ENCODE data around the gene LILRB2. TPM values are rescaled to one million over a fixed set of nuclear protein-coding genes. Genes with fewer than 3 reads are reported as not detected.

LILRB2 gene
- total RNA-seq, 1 experiment from 2014 or later = not detected

GRCh38 chr19:54315956-54316355 lies 35.0 kb upstream of the LILRB2 start:
- ChIA-PET POLR2A (ENCODE audit: unreplicated experiment) (no interaction called here), CTCF (no interaction called here)
- no peaks in the 10 kb centered on the region for H3K36me3 ChIP-seq (ENCODE audit: low read depth)
- H3F3A ChIP-seq (ENCODE audit: insufficient read depth, low read depth) = no peaks in the 10 kb centered on the region
- TF ChIP-seq CTCF (conservative IDR thresholded peaks at IDR 0.05) = no peak
- no peak for TF ChIP-seq EZH2 (IDR thresholded peaks at IDR 0.05; ENCODE audit: low read depth)
- H3K4me2 ChIP-seq = no peak overlapping the region
- no peak overlapping the region for H2AFZ ChIP-seq
- no TSS peak for BruUV-seq (replicated peaks)
- no peaks in the 10 kb centered on the region for H3K4me1 ChIP-seq (replicated peaks; ENCODE audit: insufficient read depth)
- peaks cover 97% of the 10 kb centered on the region for H3K27me3 ChIP-seq (ENCODE audit: insufficient read depth, low read depth)
- H4K20me1 ChIP-seq (ENCODE audit: insufficient read depth) = no peaks in the 10 kb centered on the region
- no peaks in the 10 kb centered on the region for H3K79me2 ChIP-seq (ENCODE audit: low read depth)
- intact Hi-C loops (cut with micrococcal nuclease; ENCODE audit: unreplicated experiment) = no loop called here
- no peaks in the 10 kb centered on the region for H3K9me2 ChIP-seq (ENCODE audit: insufficient read depth)
- H3K4me3 ChIP-seq = no peak overlapping the region
- DNase-seq = no peak
- H3K9me3 ChIP-seq (ENCODE audit: insufficient read depth, low read depth) = no peaks in the 10 kb centered on the region
- H3K27ac ChIP-seq = no peak overlapping the region

GRCh38 chr19:54312436-54313377 lies 31.8 kb upstream of the LILRB2 start, which contains the start of gene LILRA5:
Gene LILRA5, minus strand, starts transcription at chr19:54313166. Its CDS starts 147 bp downstream, at chr19:54313019.
- TF ChIP-seq EZH2 (IDR thresholded peaks at IDR 0.05; ENCODE audit: low read depth) (no peak), CTCF (conservative IDR thresholded peaks at IDR 0.05) (no peak)
- H3F3A ChIP-seq (ENCODE audit: insufficient read depth, low read depth) = no peaks in the 10 kb centered on the region
- no TSS peak for BruUV-seq (replicated peaks)
- no peak for DNase-seq
- H2AFZ ChIP-seq = no peak within 1 kb of the TSS
- H3K4me1 ChIP-seq (replicated peaks; ENCODE audit: insufficient read depth) = no peaks in the 10 kb centered on the region
- ChIA-PET POLR2A (ENCODE audit: unreplicated experiment) (no interaction called here), CTCF (no interaction called here)
- no peaks in the 10 kb centered on the region for H3K36me3 ChIP-seq (ENCODE audit: low read depth)
- H3K27me3 ChIP-seq (ENCODE audit: insufficient read depth, low read depth) = peaks cover 88% of the 10 kb centered on the region
- H3K9me2 ChIP-seq (ENCODE audit: insufficient read depth) = no peaks in the 10 kb centered on the region
- H3K27ac ChIP-seq = no peak within 1 kb of the TSS
- H3K79me2 ChIP-seq (ENCODE audit: low read depth) = no peaks in the 10 kb centered on the region
- H3K9me3 ChIP-seq (ENCODE audit: insufficient read depth, low read depth) = no peaks in the 10 kb centered on the region
- H4K20me1 ChIP-seq (ENCODE audit: insufficient read depth) = no peaks in the 10 kb centered on the region
- H3K4me2 ChIP-seq = no peak within 1 kb of the TSS
- no peak within 1 kb of the TSS for H3K4me3 ChIP-seq
- intact Hi-C loops (cut with micrococcal nuclease; ENCODE audit: unreplicated experiment) = no loop called here

- intact Hi-C loops (cut with micrococcal nuclease; ENCODE audit: unreplicated experiment) = no loop called here
- peaks cover 88% of the 10 kb centered on the region for H3K27me3 ChIP-seq (ENCODE audit: insufficient read depth, low read depth)
- H4K20me1 ChIP-seq (ENCODE audit: insufficient read depth) = no peaks in the 10 kb centered on the region
- H3K4me2 ChIP-seq = no peak overlapping the region
- no peak for DNase-seq
- TF ChIP-seq CTCF (conservative IDR thresholded peaks at IDR 0.05) (no peak), EZH2 (IDR thresholded peaks at IDR 0.05; ENCODE audit: low read depth) (no peak)
- H3K4me1 ChIP-seq (replicated peaks; ENCODE audit: insufficient read depth) = no peaks in the 10 kb centered on the region
- ChIA-PET CTCF (no interaction called here), POLR2A (ENCODE audit: unreplicated experiment) (no interaction called here)
- no peak overlapping the region for H2AFZ ChIP-seq
- H3K79me2 ChIP-seq (ENCODE audit: low read depth) = no peaks in the 10 kb centered on the region
- no peak overlapping the region for H3K4me3 ChIP-seq
- H3K9me2 ChIP-seq (ENCODE audit: insufficient read depth) = no peaks in the 10 kb centered on the region
- no TSS peak for BruUV-seq (replicated peaks)
- no peaks in the 10 kb centered on the region for H3F3A ChIP-seq (ENCODE audit: insufficient read depth, low read depth)
- no peak overlapping the region for H3K27ac ChIP-seq
- no peaks in the 10 kb centered on the region for H3K36me3 ChIP-seq (ENCODE audit: low read depth)
- H3K9me3 ChIP-seq (ENCODE audit: insufficient read depth, low read depth) = no peaks in the 10 kb centered on the region
Measured at GRCh38 chr19:54312011-54312410, 31.1 kb upstream of the LILRB2 start.
